Smooth muscle cell (in vitro differentiated cells): ENCODE results near the gene AGXT. TPM values are rescaled to one million over a fixed set of nuclear protein-coding genes. Genes with fewer than 3 reads are reported as not detected.

Experiments
- DNase-seq: peaks from one replicate; lab custom pipeline; 2025; ENCODE audit not compliant: unreplicated experiment; lab: John Stamatoyannopoulos, UW
- H2AFZ ChIP-seq: fragments of 200-600 bp; sonication (generic); 2 replicates; pipeline ENCODE4 v1.6.0; 2016; ENCODE audit warnings: antibody characterized with exemption, low read depth, mild to moderate bottlenecking
- H3F3A ChIP-seq: fragments of 200-600 bp; sonication (generic); 2 replicates; pipeline ENCODE4 v1.6.0; 2017; ENCODE audit warnings: antibody characterized with exemption, low read depth
- H3K27ac ChIP-seq: fragments of 200-600 bp; sonication (generic); 2 replicates; pipeline ENCODE4 v1.5.1; 2016; ENCODE audit warnings: low read depth, mild to moderate bottlenecking
- H3K27me3 ChIP-seq: fragments of 200-600 bp; sonication (generic); 2 replicates; pipeline ENCODE4 v1.6.1; 2016; ENCODE audit warnings: low read depth, mild to moderate bottlenecking
- H3K36me3 ChIP-seq: fragments of 200-600 bp; sonication (generic); 2 replicates; pipeline ENCODE4 v1.5.1; 2016; ENCODE audit warnings: low read depth
- H3K4me1 ChIP-seq: fragments of 200-600 bp; sonication (generic); 2 replicates; pipeline ENCODE4 v1.5.1; 2016; ENCODE audit warnings: low read depth
- H3K4me2 ChIP-seq: fragments of 200-600 bp; sonication (generic); 2 replicates; pipeline ENCODE4 v1.6.0; 2016; ENCODE audit warnings: mild to moderate bottlenecking
- H3K4me3 ChIP-seq: fragments of 200-600 bp; sonication (generic); 2 replicates; pipeline ENCODE4 v1.5.1; 2016; ENCODE audit warnings: mild to moderate bottlenecking
- H3K79me2 ChIP-seq: fragments of 200-600 bp; sonication (generic); 2 replicates; pipeline ENCODE4 v1.6.0; 2016; ENCODE audit warnings: low read depth, mild to moderate bottlenecking
- H3K9ac ChIP-seq: fragments of 200-600 bp; sonication (generic); 2 replicates; pipeline ENCODE4 v1.6.0; 2016; ENCODE audit warnings: low read depth
- H3K9me3 ChIP-seq: fragments of 200-600 bp; sonication (generic); replicated peaks from 2 replicates; pipeline ENCODE4 v1.5.1; 2016; ENCODE audit warnings: low read depth
- H4K20me1 ChIP-seq: fragments of 200-600 bp; sonication (generic); 2 replicates; pipeline ENCODE4 v1.6.0; 2016; ENCODE audit warnings: low read depth
- CTCF ChIP-seq: fragments of 200-600 bp; sonication (generic); IDR thresholded peaks from 2 replicates; pipeline ENCODE4 v1.5.1; 2017; ENCODE audit warnings: borderline replicate concordance, mild to moderate bottlenecking, antibody characterized with exemption; ENCODE audit not compliant: insufficient read depth, poor library complexity, severe bottlenecking
- WGBS: methylation state at CpG from one replicate; pipeline ENCODE4 v1.1.7; 2016; ENCODE audit warnings: low lambda C conversion rate; 5-methylcytosine and 5-hydroxymethylcytosine counted together
- polyA plus RNA-seq: library from polyadenylated mRNA; unstranded; fragments of >200 nt; fragmentation: Nextera tagmentation; extraction: Ambion mirVana; gene quantifications from 2 replicates; pipeline ENCODE4 v1.2.1, GENCODE V29; 2016
- total RNA-seq: library from RNA; depleted of rRNA; stranded (reverse); fragments of >200 nt; gene quantifications from 2 replicates; pipeline ENCODE4 v1.2.3, GENCODE V29; 2014

Gene AGXT
- total and polyA plus RNA-seq, 2 experiments from 2014 or later: not detected

- no peaks in the 10 kb centered on the region for H3K9me3 ChIP-seq
Observed at GRCh38 chr2:240900141-240900860, 31.7 kb downstream of the AGXT start.

GRCh38 chr2:240901986-240902614 lies 33.5 kb downstream of the AGXT start:
- H3K36me3 ChIP-seq: no peaks in the 10 kb centered on the region
- H3K4me1 ChIP-seq: no peaks in the 10 kb centered on the region
- no peaks in the 10 kb centered on the region for H3K79me2 ChIP-seq
- no peaks in the 10 kb centered on the region for H3F3A ChIP-seq
- H4K20me1 ChIP-seq: no peaks in the 10 kb centered on the region
- no peak for TF ChIP-seq CTCF
- H3K4me2 ChIP-seq: no peak overlapping the region
- H3K9ac ChIP-seq: no peak overlapping the region
- H3K4me3 ChIP-seq: no peak overlapping the region
- DNase-seq: no peak
- H3K27me3 ChIP-seq: no peaks in the 10 kb centered on the region
- no peaks in the 10 kb centered on the region for H3K9me3 ChIP-seq
- H3K27ac ChIP-seq: no peak overlapping the region
- WGBS: 90% methylated on average over 14 of the region's 14 CpGs
- no peak overlapping the region for H2AFZ ChIP-seq

More at GRCh38 chr2:240900141-240900860, 31.7 kb downstream of the AGXT start:
- Histone ChIP-seq H2AFZ (no peak overlapping the region), H3K79me2 (no peaks in the 10 kb centered on the region), H4K20me1 (no peaks in the 10 kb centered on the region), H3K27ac (no peak overlapping the region), H3K27me3 (no peaks in the 10 kb centered on the region), H3K36me3 (no peaks in the 10 kb centered on the region), H3K4me1 (no peaks in the 10 kb centered on the region), H3K4me3 (no peak overlapping the region), H3F3A (no peaks in the 10 kb centered on the region), H3K4me2 (no peak overlapping the region), H3K9ac (no peak overlapping the region)
- DNase-seq: no peak
- 91% methylated on average over 27 of the region's 27 CpGs for WGBS
- TF ChIP-seq CTCF: no peak

GRCh38 chr2:240902615-240903041 lies 34.0 kb downstream of the AGXT start:
- TF ChIP-seq CTCF: no peak
- 52% methylated on average over 7 of the region's 7 CpGs for WGBS
- Histone ChIP-seq H3K4me3 (no peak overlapping the region), H3K4me1 (no peaks in the 10 kb centered on the region), H2AFZ (no peak overlapping the region), H3K9ac (no peak overlapping the region), H3K9me3 (no peaks in the 10 kb centered on the region), H3K79me2 (no peaks in the 10 kb centered on the region), H3K4me2 (no peak overlapping the region), H3K36me3 (no peaks in the 10 kb centered on the region), H3F3A (no peaks in the 10 kb centered on the region), H3K27me3 (no peaks in the 10 kb centered on the region), H4K20me1 (no peaks in the 10 kb centered on the region), H3K27ac (no peak overlapping the region)
- no peak for DNase-seq
